ENCODE results near the gene CDON.

CDON gene

GRCh38 chr11:125956391-125957134 is 106.1 kb downstream of the CDON start:
- DNase-seq (ENCODE audit: low read depth) = no peak

- DNase-seq (ENCODE audit: low read depth) = no peak
Measured at GRCh38 chr11:125955856-125956255, 106.8 kb downstream of the CDON start.

GRCh38 chr11:125954945-125955640 is 107.6 kb downstream of the CDON start:
- no peak for DNase-seq (ENCODE audit: low read depth)

GRCh38 chr11:125954123-125954944 is 108.3 kb downstream of the CDON start:
- DNase-seq (ENCODE audit: low read depth) = no peak

GRCh38 chr11:125953401-125953935 is 109.2 kb downstream of the CDON start:
- DNase-seq (ENCODE audit: low read depth) = no peak

GRCh38 chr11:125952973-125953372 is 109.7 kb downstream of the CDON start:
- no peak for DNase-seq (ENCODE audit: low read depth)

GRCh38 chr11:125952559-125952958 is 110.1 kb downstream of the CDON start:
- no peak for DNase-seq (ENCODE audit: low read depth)

- DNase-seq (ENCODE audit: low read depth) = no peak
Measured at GRCh38 chr11:125951731-125952130, 110.9 kb downstream of the CDON start.

GRCh38 chr11:125950696-125951651 is 111.7 kb downstream of the CDON start:
- DNase-seq (ENCODE audit: low read depth) = peak; percentile 19

GRCh38 chr11:125950178-125950490 is 112.5 kb downstream of the CDON start:
- no peak for DNase-seq (ENCODE audit: low read depth)

GRCh38 chr11:125949271-125950177 is 113.1 kb downstream of the CDON start:
- no peak for DNase-seq (ENCODE audit: low read depth)

- DNase-seq (ENCODE audit: low read depth) = no peak
Measured at GRCh38 chr11:125948278-125949051, 114.2 kb downstream of the CDON start.

GRCh38 chr11:125947419-125948277 is 115.0 kb downstream of the CDON start:
- DNase-seq (ENCODE audit: low read depth) = no peak

- no peak for DNase-seq (ENCODE audit: low read depth)
Measured at GRCh38 chr11:125946712-125947418, 115.8 kb downstream of the CDON start.

GRCh38 chr11:125945797-125946520 is 116.7 kb downstream of the CDON start, which contains the start of gene VSIG10L2:
Gene VSIG10L2, plus strand, starts transcription at chr11:125946044. Its CDS starts 12 bp downstream, at chr11:125946056.
- DNase-seq (ENCODE audit: low read depth) = no peak

- DNase-seq (ENCODE audit: low read depth) = no peak
Measured at GRCh38 chr11:125945011-125945796, 117.5 kb downstream of the CDON start.

All from GM04504 (cell line).